T-helper 1 cell treated with Interleukin-12 subunit alpha and Interleukin-12 subunit beta and Interleukin-4 antibody, amounts not matched to agents 30 μg/mL and 1 μg/mL, for 36 hours (primary cell): ENCODE data around the gene SEC61A2.
"Not testable (repeated sequence)": the region's sequence is repeated elsewhere in the genome, so short reads cannot be mapped to it uniquely, and the experiment has no call there.

Experiments used
- H3K27ac Mint-ChIP-seq: one replicate; pipeline ENCODE4 v1.8.0; 2021; ENCODE audit warnings: mild to moderate bottlenecking, mixed read lengths
- H3K27me3 Mint-ChIP-seq: one replicate; pipeline ENCODE4 v1.8.0; 2021; ENCODE audit warnings: low read depth, mixed read lengths
- H3K36me3 Mint-ChIP-seq: one replicate; pipeline ENCODE4 v1.8.0; 2021; ENCODE audit warnings: low read depth, mixed read lengths
- H3K4me1 Mint-ChIP-seq: one replicate; pipeline ENCODE4 v1.8.0; 2021; ENCODE audit warnings: low read depth, mixed read lengths
- H3K4me3 Mint-ChIP-seq: one replicate; pipeline ENCODE4 v1.8.0; 2021; ENCODE audit warnings: mild to moderate bottlenecking, moderate library complexity, mixed read lengths
- H3K9me3 Mint-ChIP-seq: one replicate; pipeline ENCODE4 v1.8.0; 2021; ENCODE audit warnings: mixed read lengths

SEC61A2 gene

DNA sequence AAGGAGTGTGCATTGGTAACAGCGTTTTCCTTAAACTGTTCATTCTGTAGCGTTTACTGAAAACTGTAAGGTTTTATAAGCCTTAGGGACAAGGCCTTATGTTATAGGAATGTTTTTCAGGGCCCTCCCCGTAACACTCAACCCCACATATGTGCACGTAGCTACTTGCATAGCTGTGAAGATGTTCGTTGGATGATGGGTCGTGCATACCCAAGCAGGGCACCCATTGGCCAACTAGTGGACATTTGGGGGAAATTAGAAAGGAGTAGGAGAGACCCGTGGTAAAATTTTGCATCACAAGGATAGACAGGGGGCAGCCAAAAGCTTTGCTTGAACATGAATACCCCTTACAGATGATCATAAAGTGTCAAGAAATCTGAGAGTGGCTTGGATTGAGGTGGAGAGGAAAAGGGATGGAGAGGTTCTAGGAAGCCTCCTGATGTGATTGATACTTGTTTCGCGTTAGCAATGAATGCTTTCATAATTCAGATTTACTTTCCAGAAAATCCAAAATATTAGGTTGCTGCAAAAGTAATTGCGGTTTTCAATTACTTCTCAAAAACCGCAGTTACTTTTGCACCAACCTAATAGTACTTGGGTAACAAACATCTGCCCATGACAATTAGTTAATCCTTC is 878 bp downstream of the SEC61A2 start:
- Mint-ChIP-seq H3K9me3 (no peaks in the 10 kb centered on the region), H3K4me1 (peaks cover 35% of the 10 kb centered on the region), H3K4me3 (peak overlapping the region; percentile 84), H3K27me3 (no peaks in the 10 kb centered on the region), H3K27ac (peak overlapping the region; percentile 68), H3K36me3 (peaks cover 29% of the 10 kb centered on the region)

DNA sequence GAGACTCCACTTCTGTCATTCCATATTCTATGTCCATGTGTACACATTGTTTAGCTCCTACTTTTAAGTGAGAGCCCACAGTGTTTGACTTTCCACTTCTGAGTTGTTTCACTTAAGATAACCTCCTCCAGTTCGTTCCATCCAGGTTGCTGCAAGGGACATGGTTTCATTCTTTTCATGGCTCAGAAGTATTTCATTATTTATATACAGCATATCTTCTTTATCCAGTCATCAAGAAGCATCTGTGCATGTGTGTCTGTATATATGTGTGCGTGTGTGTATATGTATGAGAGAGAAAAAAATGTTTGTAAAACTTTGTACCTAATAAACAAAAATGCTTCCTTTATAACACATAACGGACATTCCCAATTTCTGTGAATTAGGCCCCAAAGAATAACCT is 6.2 kb downstream of the SEC61A2 start:
- peaks cover 15% of the 10 kb centered on the region for H3K4me1 Mint-ChIP-seq
- H3K4me3 Mint-ChIP-seq: no peak overlapping the region
- peaks cover 33% of the 10 kb centered on the region for H3K36me3 Mint-ChIP-seq
- H3K27ac Mint-ChIP-seq: no peak overlapping the region
- no peaks in the 10 kb centered on the region for H3K9me3 Mint-ChIP-seq
- no peaks in the 10 kb centered on the region for H3K27me3 Mint-ChIP-seq

DNA sequence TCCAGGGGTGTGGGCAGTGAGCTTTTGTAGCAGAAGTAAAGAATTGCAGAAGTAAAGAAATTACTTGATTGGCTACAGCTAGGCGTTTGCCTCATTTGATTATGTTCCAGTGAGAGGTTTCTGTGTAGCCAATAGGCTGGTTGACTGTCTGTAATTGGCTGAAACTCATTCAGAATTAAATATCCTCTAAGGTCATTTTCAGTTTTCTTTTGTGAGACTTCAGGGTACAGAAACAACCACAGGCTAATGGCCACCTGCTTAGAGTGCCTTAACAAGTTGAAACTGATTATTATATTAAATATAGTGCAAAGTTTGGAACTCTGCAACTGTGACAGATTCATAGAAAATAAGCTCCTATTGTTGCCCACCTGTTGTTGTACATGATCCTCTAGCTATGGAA is 10.6 kb downstream of the SEC61A2 start:
- H3K36me3 Mint-ChIP-seq: peaks cover 40% of the 10 kb centered on the region
- no peak overlapping the region for H3K4me3 Mint-ChIP-seq
- H3K4me1 Mint-ChIP-seq: peaks cover 2% of the 10 kb centered on the region
- H3K9me3 Mint-ChIP-seq: no peaks in the 10 kb centered on the region
- H3K27me3 Mint-ChIP-seq: no peaks in the 10 kb centered on the region
- H3K27ac Mint-ChIP-seq: no peak overlapping the region

DNA sequence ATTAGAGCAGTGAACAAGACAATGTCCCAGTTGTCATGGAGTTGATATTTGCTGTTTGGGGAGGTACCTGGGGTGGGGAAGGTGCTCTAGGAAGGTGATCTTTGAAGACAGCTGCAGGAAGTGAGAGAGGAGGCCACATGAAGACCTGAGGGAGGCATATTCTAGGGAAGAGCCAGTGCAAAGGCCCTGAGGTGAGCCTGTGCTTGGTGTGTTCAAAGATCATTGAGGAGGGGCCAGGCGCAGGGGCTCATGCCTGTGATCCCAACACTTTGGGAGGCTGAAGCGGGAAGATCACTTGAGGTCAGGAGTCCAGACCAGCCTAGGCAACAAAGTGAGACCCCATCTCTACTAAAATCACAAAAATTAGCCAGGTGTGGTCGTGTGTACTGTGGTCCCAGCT is 15.1 kb downstream of the SEC61A2 start:
- Mint-ChIP-seq H3K4me3 (no peak overlapping the region), H3K9me3 (no peaks in the 10 kb centered on the region), H3K27ac (no peak overlapping the region), H3K4me1 (peaks cover 2% of the 10 kb centered on the region), H3K27me3 (no peaks in the 10 kb centered on the region), H3K36me3 (peaks cover 36% of the 10 kb centered on the region)

DNA sequence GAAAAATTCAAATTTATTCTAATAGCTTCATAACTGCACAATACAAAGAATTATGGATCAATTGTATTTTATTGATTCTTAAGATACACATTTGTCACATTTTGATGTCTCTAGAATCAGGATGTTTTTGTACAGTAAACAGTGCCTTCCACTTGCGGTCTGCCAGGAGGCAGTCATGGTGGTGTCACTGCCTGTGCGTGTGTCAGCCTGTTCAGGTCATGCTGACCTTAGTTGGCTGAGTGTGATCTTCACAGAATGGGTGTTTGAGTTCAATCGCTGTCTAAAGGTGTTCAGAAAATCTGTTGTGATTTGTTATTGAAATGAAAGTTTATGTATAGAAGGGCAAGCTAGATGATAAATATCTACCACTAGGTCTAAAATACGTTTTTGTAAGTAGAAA is 20.7 kb downstream of the SEC61A2 start:
- Mint-ChIP-seq H3K36me3 (peaks cover 39% of the 10 kb centered on the region), H3K4me1 (peaks cover 2% of the 10 kb centered on the region), H3K9me3 (no peaks in the 10 kb centered on the region), H3K4me3 (no peak overlapping the region), H3K27ac (no peak overlapping the region), H3K27me3 (no peaks in the 10 kb centered on the region)

DNA sequence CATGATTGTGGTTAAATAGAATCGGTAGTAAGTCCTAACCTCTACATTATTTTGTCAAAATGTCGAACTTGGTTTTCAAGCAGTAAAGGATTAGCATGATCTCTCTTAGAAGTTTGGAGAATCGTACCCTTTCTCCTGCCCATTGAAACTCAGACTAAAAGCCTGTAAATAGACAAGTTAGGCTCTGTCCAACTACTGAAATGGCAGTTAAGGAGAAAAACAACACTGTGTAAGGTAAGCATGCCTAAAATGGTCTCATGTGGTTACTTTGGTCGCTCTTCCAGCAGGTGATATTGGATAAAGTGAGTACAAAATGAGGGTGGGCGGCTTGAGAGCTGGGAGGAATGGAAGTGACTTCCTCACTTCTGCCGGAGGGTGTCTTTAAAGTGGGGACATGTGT is 25.0 kb downstream of the SEC61A2 start:
- Mint-ChIP-seq H3K27ac (no peak overlapping the region), H3K4me1 (peaks cover 2% of the 10 kb centered on the region), H3K4me3 (no peak overlapping the region), H3K36me3 (peaks cover 39% of the 10 kb centered on the region), H3K9me3 (no peaks in the 10 kb centered on the region), H3K27me3 (no peaks in the 10 kb centered on the region)

DNA sequence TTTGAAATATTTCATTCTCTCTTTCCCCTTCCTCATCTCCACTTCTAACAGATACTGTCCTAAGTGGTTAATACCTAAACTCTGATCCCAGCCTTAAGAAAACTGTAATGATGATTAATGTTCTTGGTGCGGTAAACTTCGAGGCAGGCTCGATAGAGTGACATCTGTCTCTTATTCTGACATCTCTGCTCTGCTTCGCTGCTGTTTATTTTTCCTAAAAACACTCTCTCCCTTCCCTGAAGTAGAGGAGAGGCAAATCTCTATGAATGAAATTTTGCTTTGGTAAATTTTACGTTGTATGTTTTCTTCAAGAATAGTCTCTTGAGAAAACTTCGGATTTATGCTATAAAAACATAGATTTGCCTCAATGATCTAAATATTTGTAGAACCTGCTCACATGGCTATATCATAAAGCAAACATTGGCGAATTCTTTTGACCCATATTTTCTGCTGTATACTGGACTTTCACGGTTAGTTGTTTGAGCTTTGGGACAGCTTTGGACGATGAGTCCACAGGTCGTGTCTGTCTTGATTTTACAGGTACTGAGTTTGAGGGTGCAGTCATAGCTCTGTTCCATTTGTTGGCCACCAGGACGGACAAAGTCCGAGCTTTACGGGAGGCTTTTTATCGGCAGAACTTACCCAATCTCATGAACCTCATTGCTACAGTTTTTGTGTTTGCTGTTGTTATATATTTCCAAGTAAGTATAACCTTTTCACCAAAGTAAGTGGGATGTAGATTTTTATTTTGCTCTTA is 27.1 kb downstream of the SEC61A2 start:
- no peaks in the 10 kb centered on the region for H3K27me3 Mint-ChIP-seq
- no peaks in the 10 kb centered on the region for H3K9me3 Mint-ChIP-seq
- H3K36me3 Mint-ChIP-seq: peaks cover 33% of the 10 kb centered on the region
- no peak overlapping the region for H3K27ac Mint-ChIP-seq
- peaks cover 5% of the 10 kb centered on the region for H3K4me1 Mint-ChIP-seq
- no peak overlapping the region for H3K4me3 Mint-ChIP-seq

DNA sequence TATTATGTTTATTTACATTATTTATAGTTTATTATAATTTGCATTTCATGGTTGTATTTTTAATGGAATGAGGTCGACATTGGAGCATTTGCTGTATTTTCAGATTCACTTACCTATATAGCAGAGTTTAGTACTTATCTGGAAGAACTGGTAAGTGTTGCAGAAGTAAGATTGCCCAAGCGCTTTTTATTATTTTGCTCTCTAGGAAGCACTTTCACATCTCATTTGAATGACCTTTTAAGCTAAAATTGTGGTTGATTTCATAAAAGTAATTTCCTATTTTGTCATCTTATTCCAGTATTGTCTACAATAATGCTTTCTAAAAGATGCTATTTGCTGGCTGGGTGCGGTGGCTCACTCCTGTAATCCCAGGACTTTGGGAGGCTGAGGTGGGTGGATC is 28.6 kb downstream of the SEC61A2 start:
- Mint-ChIP-seq H3K9me3 (no peaks in the 10 kb centered on the region), H3K4me1 (peaks cover 5% of the 10 kb centered on the region), H3K27me3 (no peaks in the 10 kb centered on the region), H3K4me3 (no peak overlapping the region), H3K27ac (no peak overlapping the region), H3K36me3 (peaks cover 35% of the 10 kb centered on the region)

DNA sequence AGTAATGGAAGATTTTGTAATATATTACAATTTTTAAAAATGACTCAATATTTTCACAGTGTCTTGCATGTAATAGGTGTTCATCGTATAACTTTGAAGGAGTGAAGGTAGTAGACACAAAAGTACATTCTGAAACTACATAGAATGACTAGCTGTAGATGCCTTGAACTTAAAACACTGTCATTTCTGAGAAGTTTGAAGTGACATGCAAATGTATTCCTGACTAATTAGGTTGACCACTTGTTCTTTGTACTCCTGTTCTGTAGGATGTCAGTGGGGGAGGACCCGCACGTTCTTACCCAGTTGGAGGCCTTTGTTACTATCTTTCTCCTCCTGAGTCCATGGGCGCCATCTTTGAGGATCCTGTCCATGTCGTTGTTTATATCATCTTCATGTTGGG is 31.2 kb downstream of the SEC61A2 start:
- Mint-ChIP-seq H3K36me3 (peaks cover 41% of the 10 kb centered on the region), H3K4me3 (no peak overlapping the region), H3K27ac (no peak overlapping the region), H3K4me1 (peaks cover 5% of the 10 kb centered on the region), H3K9me3 (no peaks in the 10 kb centered on the region), H3K27me3 (no peaks in the 10 kb centered on the region)

DNA sequence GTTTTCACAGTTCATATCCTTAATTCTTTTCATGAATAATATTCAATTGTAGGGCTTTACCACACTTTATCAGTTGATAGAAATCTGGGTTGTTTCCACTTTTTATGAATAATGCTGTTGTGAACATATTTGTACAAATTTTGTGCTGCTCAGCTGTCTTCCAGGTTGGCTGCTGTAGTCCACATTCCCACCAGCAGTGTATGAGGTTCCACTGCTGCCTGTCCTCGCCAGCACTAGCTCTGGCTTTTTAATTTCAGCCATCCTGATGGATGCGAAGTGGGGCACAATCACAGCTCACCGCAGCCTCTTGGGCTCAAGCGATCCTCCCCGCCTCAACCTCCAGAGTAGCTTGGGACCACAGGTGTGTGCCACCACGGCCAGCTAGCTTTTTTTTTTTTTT is 33.5 kb downstream of the SEC61A2 start:
- Mint-ChIP-seq H3K27ac (no peak overlapping the region), H3K36me3 (peaks cover 38% of the 10 kb centered on the region), H3K4me1 (peaks cover 5% of the 10 kb centered on the region), H3K27me3 (no peaks in the 10 kb centered on the region), H3K4me3 (no peak overlapping the region), H3K9me3 (no peaks in the 10 kb centered on the region)

DNA sequence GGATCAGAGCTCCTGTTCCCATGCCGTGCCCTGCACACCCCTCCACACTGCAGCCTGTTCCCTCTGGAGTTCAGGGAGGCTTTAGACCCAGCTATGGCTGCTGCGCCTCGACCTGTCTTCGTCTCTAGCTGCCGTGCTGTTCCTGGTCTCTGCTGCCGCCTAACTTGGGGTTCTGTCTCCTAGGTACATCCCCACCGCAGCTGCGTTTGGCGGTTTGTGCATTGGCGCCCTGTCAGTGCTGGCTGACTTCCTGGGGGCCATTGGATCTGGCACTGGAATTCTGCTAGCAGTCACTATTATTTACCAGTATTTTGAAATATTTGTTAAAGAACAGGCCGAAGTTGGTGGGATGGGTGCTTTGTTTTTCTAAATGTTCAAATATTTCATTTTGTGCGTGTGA is 34.6 kb downstream of the SEC61A2 start:
- H3K27me3 Mint-ChIP-seq: no peaks in the 10 kb centered on the region
- peaks cover 38% of the 10 kb centered on the region for H3K36me3 Mint-ChIP-seq
- no peak overlapping the region for H3K4me3 Mint-ChIP-seq
- no peaks in the 10 kb centered on the region for H3K9me3 Mint-ChIP-seq
- H3K4me1 Mint-ChIP-seq: peaks cover 5% of the 10 kb centered on the region
- no peak overlapping the region for H3K27ac Mint-ChIP-seq

DNA sequence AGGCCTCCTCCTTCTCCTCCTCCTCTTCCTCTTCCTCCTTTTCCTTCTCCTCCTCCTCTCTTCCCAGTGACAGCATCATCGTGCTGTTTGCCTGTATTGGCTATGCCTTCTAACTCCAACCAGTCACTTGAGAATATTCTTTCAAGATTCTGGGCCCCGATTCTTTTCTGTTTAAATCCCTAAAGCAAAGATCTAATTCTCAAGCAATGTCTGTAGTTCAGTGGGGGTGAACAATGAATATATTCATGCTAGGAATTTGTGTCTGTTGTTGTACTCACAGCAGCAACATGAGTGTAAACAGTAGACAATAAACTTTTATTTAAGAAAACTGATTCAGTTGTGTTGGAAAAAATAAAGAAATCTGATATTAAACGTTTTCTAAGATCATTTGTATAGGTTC is 35.6 kb downstream of the SEC61A2 start:
- H3K36me3 Mint-ChIP-seq: peaks cover 41% of the 10 kb centered on the region
- H3K27me3 Mint-ChIP-seq: no peaks in the 10 kb centered on the region
- H3K27ac Mint-ChIP-seq: no peak overlapping the region
- no peaks in the 10 kb centered on the region for H3K9me3 Mint-ChIP-seq
- peaks cover 3% of the 10 kb centered on the region for H3K4me1 Mint-ChIP-seq
- H3K4me3 Mint-ChIP-seq: no peak overlapping the region

DNA sequence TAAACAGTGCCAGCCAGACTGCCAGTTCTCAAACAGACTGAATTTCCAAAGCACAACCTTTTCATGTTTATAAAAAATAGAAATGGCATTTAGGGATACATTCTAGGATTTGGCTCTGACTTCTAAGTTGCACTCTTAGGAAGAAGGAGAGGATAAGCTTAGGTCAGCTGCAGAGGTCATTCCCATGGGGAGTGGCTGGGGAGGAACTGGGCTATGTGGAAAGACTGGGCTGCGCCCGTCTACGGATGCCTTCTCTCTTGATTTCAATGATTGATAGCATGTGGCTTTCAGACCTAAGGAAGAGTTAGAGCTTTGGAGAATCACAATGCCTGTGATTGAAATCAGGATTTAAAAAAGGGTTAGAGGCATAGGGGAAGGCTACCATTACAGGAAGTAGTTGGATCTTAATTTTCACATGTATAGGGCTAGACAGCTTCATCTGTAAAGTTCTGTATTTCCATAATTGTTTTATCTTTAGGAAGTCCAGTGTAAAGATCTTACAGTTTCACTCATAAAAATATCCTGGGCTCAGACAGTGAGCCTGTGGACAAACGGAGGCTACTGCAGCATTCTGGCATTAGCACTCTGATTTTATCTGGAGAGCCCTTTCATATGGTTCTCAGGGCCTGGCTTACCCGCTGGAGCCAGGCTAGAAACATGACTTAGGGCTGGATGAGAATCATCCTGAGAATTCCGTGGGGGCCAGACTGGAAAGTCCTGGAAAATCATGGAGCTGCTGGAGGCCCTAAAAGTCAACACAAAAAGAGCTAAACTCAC is 36.7 kb downstream of the SEC61A2 start:
- Mint-ChIP-seq H3K4me3 (no peak overlapping the region), H3K9me3 (no peaks in the 10 kb centered on the region), H3K36me3 (peaks cover 49% of the 10 kb centered on the region), H3K27ac (no peak overlapping the region), H3K4me1 (peaks cover 2% of the 10 kb centered on the region), H3K27me3 (no peaks in the 10 kb centered on the region)

DNA sequence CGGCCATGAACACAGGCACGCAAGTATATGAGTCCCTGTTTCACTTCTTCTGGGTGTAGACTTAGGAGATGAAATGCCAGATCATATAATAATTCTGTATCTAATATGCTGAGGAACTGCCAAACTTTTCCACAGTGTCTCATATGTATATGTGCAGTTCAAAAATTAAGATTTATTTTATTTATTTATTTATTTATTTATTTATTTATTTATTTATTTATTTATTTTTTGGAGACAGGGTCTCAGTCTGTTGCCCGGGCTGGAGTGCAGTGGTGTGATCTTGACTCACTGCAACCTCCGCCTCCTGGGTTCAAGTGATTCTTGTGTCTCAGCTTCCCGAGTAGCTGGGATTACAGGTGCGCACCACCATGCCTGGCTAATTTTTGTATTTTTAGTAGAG is 42.0 kb downstream of the SEC61A2 start:
- H3K4me1 Mint-ChIP-seq, H3K4me3 Mint-ChIP-seq, H3K27ac Mint-ChIP-seq, H3K9me3 Mint-ChIP-seq, H3K27me3 Mint-ChIP-seq: not testable (repeated sequence)
- H3K36me3 Mint-ChIP-seq: peaks cover 37% of the 10 kb centered on the region

DNA sequence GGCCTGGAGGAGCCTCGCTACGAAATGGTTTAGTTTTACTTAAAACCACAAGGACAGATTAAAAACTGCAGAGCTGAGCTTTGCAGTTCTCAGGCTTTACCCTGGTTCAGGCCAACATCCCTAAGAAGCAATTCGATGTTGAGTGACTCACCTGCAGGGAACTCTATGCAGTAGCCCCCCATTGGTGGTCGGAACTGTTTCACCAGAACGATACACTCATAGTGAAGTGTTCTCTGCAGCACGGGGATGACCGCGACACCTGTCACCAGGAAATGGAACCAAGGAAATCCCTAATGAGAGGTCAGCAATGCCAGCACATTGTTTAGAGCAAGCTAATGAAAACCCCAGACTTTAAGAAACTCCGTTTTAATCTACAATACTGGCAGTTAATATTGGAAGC is 48.2 kb downstream of the SEC61A2 start:
- H3K27ac Mint-ChIP-seq: no peak overlapping the region

More for the DNA sequence above, 48.2 kb downstream of the SEC61A2 start:
- Mint-ChIP-seq H3K4me3 (no peak overlapping the region), H3K4me1 (peaks cover 28% of the 10 kb centered on the region), H3K9me3 (no peaks in the 10 kb centered on the region), H3K36me3 (peaks cover 31% of the 10 kb centered on the region), H3K27me3 (no peaks in the 10 kb centered on the region)
